CD8-positive, alpha-beta memory T cell (primary cell): ENCODE measurements around the gene DIP2A. TPM values are rescaled to one million over a fixed set of nuclear protein-coding genes. Genes with fewer than 3 reads are reported as not detected.
A peak's percentile ranks its signal among the peaks of the same experiment; 100 is the strongest.

Experiments
- CTCF ChIA-PET: fragments of 350-600 bp; sonication (Branson Sonifier 250); formaldehyde crosslinking; loops from one replicate; lab custom pipeline; 2021; ENCODE audit warnings: antibody characterized with exemption; lab: Charles Lee
- POLR2A ChIA-PET: fragments of 350-600 bp; sonication (Branson Sonifier 250); formaldehyde crosslinking; loops from one replicate; lab custom pipeline; 2021; ENCODE audit warnings: antibody characterized with exemption; lab: Charles Lee
- DNase-seq, 5 donors: peaks; one replicate each; pipeline versions ENCODE4 v3.0.0 to v3.0.0-alpha.2; 2020 to 2022; ENCODE audit warnings: mixed read lengths in 1 of 5
- H3K27ac ChIP-seq: one replicate; pipeline ENCODE4 v1.7.0; 2013; ENCODE audit warnings: low read depth, mild to moderate bottlenecking, low read length, moderate library complexity
- H3K27me3 ChIP-seq: 2 replicates; pipeline ENCODE4 v1.7.0; 2013; ENCODE audit warnings: low read length, mild to moderate bottlenecking; ENCODE audit not compliant: insufficient read depth, poor library complexity, severe bottlenecking
- H3K36me3 ChIP-seq: 2 replicates; pipeline ENCODE4 v1.7.0; 2013; ENCODE audit warnings: mild to moderate bottlenecking, low read length, moderate library complexity; ENCODE audit not compliant: insufficient read depth
- H3K4me1 ChIP-seq: 2 replicates; pipeline ENCODE4 v1.7.0; 2013; ENCODE audit warnings: mild to moderate bottlenecking, low read length, moderate library complexity; ENCODE audit not compliant: insufficient read depth
- H3K4me3 ChIP-seq: 2 replicates; pipeline ENCODE4 v1.7.0; 2013; ENCODE audit warnings: mild to moderate bottlenecking, low read length
- H3K9me3 ChIP-seq: 2 replicates; pipeline ENCODE4 v1.7.0; 2013; ENCODE audit warnings: mild to moderate bottlenecking, low read length
- H3K27ac Mint-ChIP-seq, 8 donors: one replicate each; pipeline ENCODE4 v1.8.0; 2020 to 2021; ENCODE audit warnings: mixed read lengths in 8 of 8, mild to moderate bottlenecking in 6 of 8, inconsistent platforms in 3 of 8, moderate library complexity in 3 of 8
- H3K27me3 Mint-ChIP-seq, 2 donors: one replicate each; pipeline ENCODE4 v1.8.0; 2020 to 2021; ENCODE audit warnings: mixed read lengths in 2 of 2, mild to moderate bottlenecking in 1 of 2, moderate library complexity in 1 of 2
- H3K36me3 Mint-ChIP-seq, 3 donors: one replicate each; pipeline ENCODE4 v1.8.0; 2020 to 2021; ENCODE audit warnings: mixed read lengths in 3 of 3, inconsistent platforms in 1 of 3, mild to moderate bottlenecking in 1 of 3
- H3K4me1 Mint-ChIP-seq, 3 donors: one replicate each; pipeline ENCODE4 v1.8.0; 2020 to 2021; ENCODE audit warnings: mixed read lengths in 3 of 3, inconsistent platforms in 1 of 3, mild to moderate bottlenecking in 1 of 3
- H3K4me3 Mint-ChIP-seq, 7 donors: one replicate each; pipeline ENCODE4 v1.8.0; 2020 to 2021; ENCODE audit warnings: mixed read lengths in 7 of 7, mild to moderate bottlenecking in 6 of 7, moderate library complexity in 4 of 7, inconsistent platforms in 2 of 7
- H3K9me3 Mint-ChIP-seq, 5 donors: one replicate each; pipeline ENCODE4 v1.8.0; 2020 to 2022; ENCODE audit warnings: mixed read lengths in 5 of 5, mild to moderate bottlenecking in 3 of 5, moderate library complexity in 2 of 5, inconsistent platforms in 1 of 5
- polyA plus RNA-seq: library from polyadenylated mRNA; unstranded; fragments of 300-500 nt; fragmentation: Illumina TruSeq; gene quantifications from one replicate; pipeline ENCODE4 v1.2.3, GENCODE V29; 2021
- total RNA-seq, 2 experiments: library from RNA; stranded (reverse); gene quantifications; one replicate each; pipeline ENCODE4 v1.2.3, GENCODE V29; 2021

The DIP2A gene
- total and polyA plus RNA-seq, 3 experiments from 2014 or later: 29.7 to 32.6 (median 29.9) TPM

GRCh38 chr21:46504666-46505065, 46.0 kb downstream of the DIP2A start:
- peak overlapping the region; percentile 13 to 86 (median 71) for H3K27ac Mint-ChIP-seq
- POLR2A ChIA-PET: no interaction called here

DNA sequence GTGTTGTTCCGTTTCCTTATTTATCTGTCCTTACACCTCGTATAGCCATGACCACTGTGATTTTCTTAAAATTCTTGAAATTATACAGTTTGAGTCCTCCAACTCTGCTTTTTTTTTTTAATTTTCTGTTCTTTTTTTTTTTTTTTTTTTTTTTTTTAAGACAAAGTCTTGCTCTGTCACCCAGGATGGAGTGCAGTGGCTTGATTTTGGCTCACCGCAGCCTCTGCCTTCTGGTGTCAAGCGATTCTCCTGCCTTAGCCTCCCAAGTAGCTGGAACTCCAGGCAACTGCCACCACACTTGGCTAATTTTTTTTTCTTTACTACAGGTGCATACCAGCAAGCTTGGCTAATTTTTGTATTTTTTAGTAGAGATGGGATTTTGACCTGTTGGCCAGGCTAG, 48.9 kb downstream of the DIP2A start:
- ChIA-PET POLR2A (interaction anchor here (0.7 kb wide), 1 partner anchor 930 kb away, joined by 12 read pairs; no protein-coding TSS in a partner anchor), CTCF (no interaction called here)
- Histone ChIP-seq H3K36me3 (peaks cover 40% of the 10 kb centered on the region), H3K27me3 (no peaks in the 10 kb centered on the region), H3K4me3 (no peak overlapping the region), H3K9me3 (no peaks in the 10 kb centered on the region), H3K4me1 (no peaks in the 10 kb centered on the region), H3K27ac (no peak overlapping the region)
- peaks cover 3 to 74% (median 19%) of the 10 kb centered on the region in 3 donors for H3K36me3 Mint-ChIP-seq
- H3K27me3 Mint-ChIP-seq: no peaks in the 10 kb centered on the region
- no peak for DNase-seq
- H3K4me3 Mint-ChIP-seq: no peak overlapping the region
- peak overlapping the region in 2 of 8 donors; percentile 26 to 32 for H3K27ac Mint-ChIP-seq
- H3K4me1 Mint-ChIP-seq: peaks cover 18 to 31% (median 21%) of the 10 kb centered on the region in 3 donors
- H3K9me3 Mint-ChIP-seq: no peaks in the 10 kb centered on the region

More at GRCh38 chr21:46504666-46505065, 46.0 kb downstream of the DIP2A start:
- peaks cover 20% of the 10 kb centered on the region for H3K36me3 ChIP-seq
- no peaks in the 10 kb centered on the region for H3K27me3 ChIP-seq
- peaks cover 13% of the 10 kb centered on the region for H3K4me1 ChIP-seq
- H3K4me3 Mint-ChIP-seq: peak overlapping the region in 5 of 7 donors; percentile 27 to 73 (median 48)
- H3K27ac ChIP-seq: no peak overlapping the region
- no peak for DNase-seq
- H3K27me3 Mint-ChIP-seq: no peaks in the 10 kb centered on the region
- no peaks in the 10 kb centered on the region for H3K9me3 ChIP-seq
- H3K4me3 ChIP-seq: no peak overlapping the region
- CTCF ChIA-PET: no interaction called here
- no peaks in the 10 kb centered on the region for H3K9me3 Mint-ChIP-seq
- H3K4me1 Mint-ChIP-seq: peaks cover 32 to 44% (median 34%) of the 10 kb centered on the region in 3 donors
- H3K36me3 Mint-ChIP-seq: peaks cover 0 to 60% (median 17%) of the 10 kb centered on the region in 3 donors

DNA sequence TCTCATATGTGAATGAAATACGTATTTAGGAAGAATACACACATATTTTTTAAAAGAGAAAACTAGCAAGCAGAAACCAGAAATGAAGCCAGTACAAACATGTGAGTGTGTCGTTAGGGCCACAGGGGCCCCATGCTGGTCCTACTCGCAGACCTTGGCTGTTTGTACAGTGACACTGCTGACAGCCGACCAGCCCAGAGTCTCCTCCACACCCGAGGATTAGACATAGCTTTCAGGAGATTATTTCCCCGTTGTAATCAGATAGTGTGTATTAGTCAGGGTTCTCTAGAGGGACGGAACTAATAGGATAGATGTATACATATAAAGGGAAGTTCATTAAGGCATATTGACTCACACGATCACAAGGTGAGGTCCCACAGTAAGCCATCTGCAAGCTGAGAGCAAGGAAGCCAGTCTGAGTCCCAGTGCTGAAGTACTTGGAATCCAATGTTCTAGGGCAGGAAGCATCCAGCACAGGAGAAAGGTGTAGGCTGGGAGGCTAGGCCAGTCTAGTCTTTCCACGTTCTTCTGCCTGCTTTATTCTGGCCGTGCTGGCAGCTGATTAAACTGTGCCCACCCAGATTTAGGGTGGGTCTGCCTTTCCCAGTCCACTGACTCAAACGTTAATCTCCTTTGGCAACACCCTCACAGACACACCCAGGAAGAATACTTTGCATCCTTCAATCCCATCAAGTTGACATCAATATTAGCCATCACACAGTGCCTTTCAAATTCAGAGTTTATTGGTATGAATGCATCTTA, 51.2 kb downstream of the DIP2A start:
- peak overlapping the region in 5 of 8 donors; percentile 22 to 77 (median 48) for H3K27ac Mint-ChIP-seq
- Histone ChIP-seq H3K4me1 (peaks cover 5% of the 10 kb centered on the region), H3K27ac (no peak overlapping the region), H3K27me3 (no peaks in the 10 kb centered on the region), H3K36me3 (peaks cover 35% of the 10 kb centered on the region), H3K4me3 (no peak overlapping the region), H3K9me3 (no peaks in the 10 kb centered on the region)
- ChIA-PET POLR2A (no interaction called here), CTCF (no interaction called here)
- peaks cover 3 to 69% (median 18%) of the 10 kb centered on the region in 3 donors for H3K36me3 Mint-ChIP-seq
- H3K4me3 Mint-ChIP-seq: no peak overlapping the region
- H3K27me3 Mint-ChIP-seq: no peaks in the 10 kb centered on the region
- DNase-seq: no peak
- no peaks in the 10 kb centered on the region for H3K9me3 Mint-ChIP-seq
- H3K4me1 Mint-ChIP-seq: peaks cover 12 to 17% (median 14%) of the 10 kb centered on the region in 3 donors

GRCh38 chr21:46515109-46515508, 56.4 kb downstream of the DIP2A start:
- Mint-ChIP-seq H3K4me3 (peak overlapping the region in 5 of 7 donors; percentile 10 to 70 (median 53)), H3K9me3 (peaks cover 0 to 1% (median 0%) of the 10 kb centered on the region in 5 donors), H3K27ac (peak overlapping the region in 7 of 8 donors; percentile 74 to 96 (median 86)), H3K4me1 (peaks cover 18 to 25% (median 19%) of the 10 kb centered on the region in 3 donors), H3K36me3 (peaks cover 1 to 69% (median 17%) of the 10 kb centered on the region in 3 donors), H3K27me3 (no peaks in the 10 kb centered on the region)
- Histone ChIP-seq H3K27ac (no peak overlapping the region), H3K9me3 (no peaks in the 10 kb centered on the region), H3K4me1 (peaks cover 14% of the 10 kb centered on the region), H3K27me3 (no peaks in the 10 kb centered on the region), H3K4me3 (no peak overlapping the region), H3K36me3 (peaks cover 25% of the 10 kb centered on the region)
- peak in 3 of 5 donors; percentile 37 to 73 (median 50) for DNase-seq
- CTCF ChIA-PET: no interaction called here
- POLR2A ChIA-PET: interaction anchor here (0.7 kb wide), 1 partner anchor 44 kb away, joined by 6 read pairs; no protein-coding TSS in a partner anchor

- Mint-ChIP-seq H3K9me3 (peaks cover 0 to 1% (median 0%) of the 10 kb centered on the region in 5 donors), H3K27ac (peak overlapping the region in 6 of 8 donors; percentile 51 to 96 (median 85)), H3K4me1 (peaks cover 18 to 28% (median 23%) of the 10 kb centered on the region in 3 donors), H3K36me3 (peaks cover 0 to 73% (median 21%) of the 10 kb centered on the region in 3 donors), H3K4me3 (peak overlapping the region in 1 of 7 donors; percentile 50), H3K27me3 (no peaks in the 10 kb centered on the region)
- ChIA-PET CTCF (no interaction called here), POLR2A (no interaction called here)
- Histone ChIP-seq H3K27me3 (no peaks in the 10 kb centered on the region), H3K4me3 (no peak overlapping the region), H3K9me3 (no peaks in the 10 kb centered on the region), H3K36me3 (peaks cover 21% of the 10 kb centered on the region), H3K4me1 (peaks cover 14% of the 10 kb centered on the region), H3K27ac (no peak overlapping the region)
- DNase-seq: no peak
Measured at GRCh38 chr21:46516068-46516467, 57.4 kb downstream of the DIP2A start.

GRCh38 chr21:46517361-46517760, 58.7 kb downstream of the DIP2A start:
- H3K36me3 Mint-ChIP-seq: peaks cover 4 to 72% (median 27%) of the 10 kb centered on the region in 3 donors
- H3K27me3 ChIP-seq: no peaks in the 10 kb centered on the region
- H3K9me3 ChIP-seq: no peaks in the 10 kb centered on the region
- CTCF ChIA-PET: interaction anchor here (1.2 kb wide), 1 partner anchor 22 kb away, joined by 3 read pairs; no protein-coding TSS in a partner anchor
- no peaks in the 10 kb centered on the region for H3K27me3 Mint-ChIP-seq
- H3K36me3 ChIP-seq: peaks cover 8% of the 10 kb centered on the region
- no peak for DNase-seq
- POLR2A ChIA-PET: no interaction called here
- peaks cover 0 to 1% (median 0%) of the 10 kb centered on the region in 5 donors for H3K9me3 Mint-ChIP-seq
- no peak overlapping the region for H3K4me3 ChIP-seq
- no peak overlapping the region for H3K27ac ChIP-seq
- H3K4me3 Mint-ChIP-seq: no peak overlapping the region
- H3K4me1 ChIP-seq: peaks cover 14% of the 10 kb centered on the region
- peaks cover 18 to 30% (median 23%) of the 10 kb centered on the region in 3 donors for H3K4me1 Mint-ChIP-seq
- H3K27ac Mint-ChIP-seq: peak overlapping the region in 6 of 8 donors; percentile 26 to 93 (median 72)

DNA sequence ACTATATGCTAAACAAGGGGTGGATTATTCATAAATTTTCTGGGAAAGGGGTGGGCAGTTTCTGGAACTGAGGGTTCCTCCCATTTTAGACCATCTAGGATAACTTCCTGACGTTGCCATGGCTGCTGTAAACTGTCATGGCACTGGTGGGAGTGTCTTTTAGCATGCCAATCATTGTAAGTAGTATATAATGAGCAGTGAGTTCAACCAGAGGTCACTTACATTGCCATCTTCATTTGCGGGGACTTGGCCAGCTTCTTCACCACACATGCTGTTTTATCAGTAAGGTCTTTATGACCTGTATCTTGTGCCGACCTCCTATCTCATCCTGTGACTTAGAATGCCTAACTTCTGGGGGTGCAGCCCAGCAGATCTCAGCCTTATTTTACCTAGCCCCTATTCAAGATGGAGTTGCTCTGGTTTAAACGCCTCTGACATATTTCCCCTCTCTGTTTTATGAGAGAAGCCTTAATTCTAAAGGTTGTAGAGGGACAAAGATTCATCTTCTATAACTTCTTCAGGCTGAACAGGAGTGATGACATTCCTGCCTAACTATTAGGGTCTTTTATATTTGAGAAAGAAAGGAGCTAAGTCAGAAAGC, 60.4 kb downstream of the DIP2A start:
- DNase-seq: no peak
- Histone ChIP-seq H3K27ac (no peak overlapping the region), H3K4me1 (peaks cover 14% of the 10 kb centered on the region), H3K36me3 (peaks cover 4% of the 10 kb centered on the region), H3K9me3 (no peaks in the 10 kb centered on the region), H3K4me3 (no peak overlapping the region), H3K27me3 (no peaks in the 10 kb centered on the region)
- POLR2A ChIA-PET: no interaction called here
- Mint-ChIP-seq H3K9me3 (peaks cover 0 to 1% (median 0%) of the 10 kb centered on the region in 5 donors), H3K27me3 (no peaks in the 10 kb centered on the region), H3K36me3 (peaks cover 4 to 69% (median 24%) of the 10 kb centered on the region in 3 donors), H3K27ac (peak overlapping the region in 7 of 8 donors; percentile 3 to 63 (median 38)), H3K4me3 (no peak overlapping the region), H3K4me1 (peaks cover 18 to 30% (median 18%) of the 10 kb centered on the region in 3 donors)
- CTCF ChIA-PET: interaction anchor here (2.2 kb wide), 1 partner anchor 116 kb away, joined by 4 read pairs; the partner anchor contains the start of gene PRMT2
